Measurements from ENCODE around the gene ACP3.

DNA sequence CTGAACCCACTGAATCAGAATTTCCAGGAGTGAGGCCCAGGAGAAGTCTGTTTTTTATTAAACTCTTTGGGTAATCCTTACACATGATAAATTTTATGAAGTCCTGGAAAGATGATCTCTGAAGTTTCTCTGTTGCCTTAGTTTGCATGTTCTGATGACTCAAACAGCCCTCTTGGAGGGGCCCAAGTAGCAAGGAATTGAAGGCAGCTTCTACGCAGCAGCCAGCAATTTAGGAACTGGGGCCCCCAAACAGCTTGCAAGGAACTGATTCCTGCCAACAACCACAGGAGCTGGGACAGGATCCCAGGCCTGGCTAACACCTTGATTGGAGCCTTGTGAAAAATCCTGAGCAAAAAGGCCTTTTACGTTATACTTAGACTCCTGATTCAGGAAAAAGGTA lies 5.4 kb upstream of the ACP3 start:
- TF ChIP-seq, protein P1, sequence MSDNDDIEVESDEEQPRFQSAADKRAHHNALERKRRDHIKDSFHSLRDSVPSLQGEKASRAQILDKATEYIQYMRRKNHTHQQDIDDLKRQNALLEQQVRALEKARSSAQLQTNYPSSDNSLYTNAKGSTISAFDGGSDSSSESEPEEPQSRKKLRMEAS (IDR thresholded peaks at IDR 0.05) = no peak
- no peak for TF ChIP-seq YY1 (IDR thresholded peaks at IDR 0.05; ENCODE audit: low read depth)
- TF ChIP-seq RAD21 (IDR thresholded peaks at IDR 0.05; ENCODE audit: low read depth) = no peak
- TF ChIP-seq TCF12 (IDR thresholded peaks at IDR 0.05; ENCODE audit: low read depth) = no peak
- TF ChIP-seq, protein P2, sequence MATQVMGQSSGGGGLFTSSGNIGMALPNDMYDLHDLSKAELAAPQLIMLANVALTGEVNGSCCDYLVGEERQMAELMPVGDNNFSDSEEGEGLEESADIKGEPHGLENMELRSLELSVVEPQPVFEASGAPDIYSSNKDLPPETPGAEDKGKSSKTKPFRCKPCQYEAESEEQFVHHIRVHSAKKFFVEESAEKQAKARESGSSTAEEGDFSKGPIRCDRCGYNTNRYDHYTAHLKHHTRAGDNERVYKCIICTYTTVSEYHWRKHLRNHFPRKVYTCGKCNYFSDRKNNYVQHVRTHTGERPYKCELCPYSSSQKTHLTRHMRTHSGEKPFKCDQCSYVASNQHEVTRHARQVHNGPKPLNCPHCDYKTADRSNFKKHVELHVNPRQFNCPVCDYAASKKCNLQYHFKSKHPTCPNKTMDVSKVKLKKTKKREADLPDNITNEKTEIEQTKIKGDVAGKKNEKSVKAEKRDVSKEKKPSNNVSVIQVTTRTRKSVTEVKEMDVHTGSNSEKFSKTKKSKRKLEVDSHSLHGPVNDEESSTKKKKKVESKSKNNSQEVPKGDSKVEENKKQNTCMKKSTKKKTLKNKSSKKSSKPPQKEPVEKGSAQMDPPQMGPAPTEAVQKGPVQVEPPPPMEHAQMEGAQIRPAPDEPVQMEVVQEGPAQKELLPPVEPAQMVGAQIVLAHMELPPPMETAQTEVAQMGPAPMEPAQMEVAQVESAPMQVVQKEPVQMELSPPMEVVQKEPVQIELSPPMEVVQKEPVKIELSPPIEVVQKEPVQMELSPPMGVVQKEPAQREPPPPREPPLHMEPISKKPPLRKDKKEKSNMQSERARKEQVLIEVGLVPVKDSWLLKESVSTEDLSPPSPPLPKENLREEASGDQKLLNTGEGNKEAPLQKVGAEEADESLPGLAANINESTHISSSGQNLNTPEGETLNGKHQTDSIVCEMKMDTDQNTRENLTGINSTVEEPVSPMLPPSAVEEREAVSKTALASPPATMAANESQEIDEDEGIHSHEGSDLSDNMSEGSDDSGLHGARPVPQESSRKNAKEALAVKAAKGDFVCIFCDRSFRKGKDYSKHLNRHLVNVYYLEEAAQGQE (IDR thresholded peaks at IDR 0.05; ENCODE audit: low read depth) = no peak
- no peak for TF ChIP-seq CEBPB (IDR thresholded peaks at IDR 0.05)
- no peak for TF ChIP-seq TEAD4 (IDR thresholded peaks at IDR 0.05)
- TF ChIP-seq EP300 (IDR thresholded peaks at IDR 0.05; ENCODE audit: borderline replicate concordance) = no peak

Measured in Ishikawa (cell line).